ENCODE measurements around the gene WDHD1. TPM values are rescaled to one million over a fixed set of nuclear protein-coding genes. Genes with fewer than 3 reads are reported as not detected.

The WDHD1 gene
- total and polyA plus RNA-seq, 2 of the 4 experiments (the other 2 are of a cell fraction): 4.4 to 13.1 TPM

DNA sequence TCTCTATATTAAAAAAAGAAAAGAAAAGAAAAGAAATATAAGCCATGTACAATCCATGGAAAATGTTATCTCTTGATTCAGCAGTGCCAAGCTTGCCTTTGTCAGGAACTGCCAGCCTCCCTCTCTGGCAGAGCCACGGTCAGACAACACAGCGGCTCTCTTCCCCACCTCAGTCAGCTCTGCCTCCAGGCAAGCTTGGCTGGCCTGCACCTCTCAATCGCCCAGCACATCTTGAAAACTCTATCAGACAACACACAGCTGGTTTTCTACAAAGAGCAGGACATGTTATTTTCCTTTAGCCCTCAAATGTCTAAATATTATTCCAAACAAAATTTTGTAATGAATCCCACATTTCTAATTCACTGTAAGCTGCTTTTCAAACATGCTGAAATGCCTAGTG, 104.3 kb downstream of the WDHD1 start:
- ATAC-seq (ENCODE audit: low read depth) (peak; percentile 70), DNase-seq (peak; percentile 27)
- no peak overlapping the region for H2BK120ac ChIP-seq (ENCODE audit: low read depth, low read length)
- H3K27me3 ChIP-seq (ENCODE audit: control insufficient read depth, insufficient read depth, low read length): no peaks in the 10 kb centered on the region
- TF ChIP-seq, protein P1, sequence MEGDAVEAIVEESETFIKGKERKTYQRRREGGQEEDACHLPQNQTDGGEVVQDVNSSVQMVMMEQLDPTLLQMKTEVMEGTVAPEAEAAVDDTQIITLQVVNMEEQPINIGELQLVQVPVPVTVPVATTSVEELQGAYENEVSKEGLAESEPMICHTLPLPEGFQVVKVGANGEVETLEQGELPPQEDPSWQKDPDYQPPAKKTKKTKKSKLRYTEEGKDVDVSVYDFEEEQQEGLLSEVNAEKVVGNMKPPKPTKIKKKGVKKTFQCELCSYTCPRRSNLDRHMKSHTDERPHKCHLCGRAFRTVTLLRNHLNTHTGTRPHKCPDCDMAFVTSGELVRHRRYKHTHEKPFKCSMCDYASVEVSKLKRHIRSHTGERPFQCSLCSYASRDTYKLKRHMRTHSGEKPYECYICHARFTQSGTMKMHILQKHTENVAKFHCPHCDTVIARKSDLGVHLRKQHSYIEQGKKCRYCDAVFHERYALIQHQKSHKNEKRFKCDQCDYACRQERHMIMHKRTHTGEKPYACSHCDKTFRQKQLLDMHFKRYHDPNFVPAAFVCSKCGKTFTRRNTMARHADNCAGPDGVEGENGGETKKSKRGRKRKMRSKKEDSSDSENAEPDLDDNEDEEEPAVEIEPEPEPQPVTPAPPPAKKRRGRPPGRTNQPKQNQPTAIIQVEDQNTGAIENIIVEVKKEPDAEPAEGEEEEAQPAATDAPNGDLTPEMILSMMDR (conservative IDR thresholded peaks at IDR 0.05; ENCODE audit: low read depth, low read length): no peak
- no peak for TF ChIP-seq RCOR1 (IDR thresholded peaks at IDR 0.05; ENCODE audit: insufficient replicate concordance, low read length)
- TF ChIP-seq POLR2A (IDR thresholded peaks at IDR 0.05; ENCODE audit: low read depth, low read length): no peak
- TF ChIP-seq, protein P2, sequence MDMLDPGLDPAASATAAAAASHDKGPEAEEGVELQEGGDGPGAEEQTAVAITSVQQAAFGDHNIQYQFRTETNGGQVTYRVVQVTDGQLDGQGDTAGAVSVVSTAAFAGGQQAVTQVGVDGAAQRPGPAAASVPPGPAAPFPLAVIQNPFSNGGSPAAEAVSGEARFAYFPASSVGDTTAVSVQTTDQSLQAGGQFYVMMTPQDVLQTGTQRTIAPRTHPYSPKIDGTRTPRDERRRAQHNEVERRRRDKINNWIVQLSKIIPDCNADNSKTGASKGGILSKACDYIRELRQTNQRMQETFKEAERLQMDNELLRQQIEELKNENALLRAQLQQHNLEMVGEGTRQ (IDR thresholded peaks at IDR 0.05; ENCODE audit: low read depth, low read length): no peak
- TF ChIP-seq FOS (IDR thresholded peaks at IDR 0.05; ENCODE audit: low read depth, low read length): no peak
- TF ChIP-seq CEBPB (IDR thresholded peaks at IDR 0.05; ENCODE audit: low read depth, low read length): no peak
- TF ChIP-seq MAZ (IDR thresholded peaks at IDR 0.05; ENCODE audit: borderline replicate concordance, low read depth, low read length): no peak
- TF ChIP-seq MXI1 (IDR thresholded peaks at IDR 0.05; ENCODE audit: borderline replicate concordance, low read depth, low read length): no peak
- TF ChIP-seq MAFK (IDR thresholded peaks at IDR 0.05; ENCODE audit: low read depth, low read length): no peak
- no peak for TF ChIP-seq CHD1 (IDR thresholded peaks at IDR 0.05; ENCODE audit: low read depth, low read length)
- TF ChIP-seq, protein P3, sequence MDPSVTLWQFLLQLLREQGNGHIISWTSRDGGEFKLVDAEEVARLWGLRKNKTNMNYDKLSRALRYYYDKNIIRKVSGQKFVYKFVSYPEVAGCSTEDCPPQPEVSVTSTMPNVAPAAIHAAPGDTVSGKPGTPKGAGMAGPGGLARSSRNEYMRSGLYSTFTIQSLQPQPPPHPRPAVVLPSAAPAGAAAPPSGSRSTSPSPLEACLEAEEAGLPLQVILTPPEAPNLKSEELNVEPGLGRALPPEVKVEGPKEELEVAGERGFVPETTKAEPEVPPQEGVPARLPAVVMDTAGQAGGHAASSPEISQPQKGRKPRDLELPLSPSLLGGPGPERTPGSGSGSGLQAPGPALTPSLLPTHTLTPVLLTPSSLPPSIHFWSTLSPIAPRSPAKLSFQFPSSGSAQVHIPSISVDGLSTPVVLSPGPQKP (IDR thresholded peaks at IDR 0.05; ENCODE audit: borderline replicate concordance, low read depth, low read length): no peak
- no peak for TF ChIP-seq BHLHE40 (IDR thresholded peaks at IDR 0.05; ENCODE audit: low read depth, low read length)
- no peak for TF ChIP-seq RAD21 (IDR thresholded peaks at IDR 0.05; ENCODE audit: low read length)
- TF ChIP-seq NFE2L2 (IDR thresholded peaks at IDR 0.05; ENCODE audit: low read depth, low read length): no peak
- no peak for TF ChIP-seq SMC3 (IDR thresholded peaks at IDR 0.05; ENCODE audit: low read depth, low read length)
- no peak for TF ChIP-seq RFX5 (IDR thresholded peaks at IDR 0.05; ENCODE audit: low read depth, low read length)
- H3K23ac ChIP-seq (ENCODE audit: low read depth, low read length): no peak overlapping the region
- intact Hi-C loops (cut with micrococcal nuclease): no loop called here
- dilution Hi-C loops (cut with HindIII; ENCODE audit: low sequenced_read_pairs, unreplicated experiment): no loop called here
- no peak overlapping the region; the same call in 1 of the 2 replicates for H3K14ac ChIP-seq (replicated peaks; ENCODE audit: low read depth, low read length)
- ChIA-PET POLR2A (ENCODE audit: unreplicated experiment) (no interaction called here), CTCF (no interaction called here)
- H2BK20ac ChIP-seq (ENCODE audit: low read depth, low read length): no peak overlapping the region
- H4K5ac ChIP-seq (ENCODE audit: low read depth, low read length): no peak overlapping the region
- H3K36me3 ChIP-seq (ENCODE audit: control insufficient read depth, insufficient read depth, low read length): no peaks in the 10 kb centered on the region
- H3K9me3 ChIP-seq (ENCODE audit: control insufficient read depth, insufficient read depth, low read length): no peaks in the 10 kb centered on the region
- no peak overlapping the region for H2BK15ac ChIP-seq (ENCODE audit: low read depth, low read length)
- H3K56ac ChIP-seq (ENCODE audit: extremely low read depth, insufficient read depth, low read length): no peak overlapping the region
- in situ Hi-C loops (cut with MboI; ENCODE audit: low sequenced_read_pairs): no loop called here
- BruUV-seq (replicated peaks): no TSS peak
- no peaks in the 10 kb centered on the region for H3K79me1 ChIP-seq (ENCODE audit: low read depth in 1 of 2, low read length in 2 of 2)
- 20% methylated on average over 1 of the region's 3 CpGs; no CpG with 5 or more reads in 1 of the 2 experiments for WGBS, 2 experiments (ENCODE audit: extremely low coverage in 2 of 2, insufficient read length in 1 of 2)
- H3K4me1 ChIP-seq (ENCODE audit: control insufficient read depth, insufficient read depth, low read length): no peaks in the 10 kb centered on the region; the same call in 1 of the 2 replicates
- no peak overlapping the region for H3K4ac ChIP-seq (ENCODE audit: low read depth, low read length)
- no peak overlapping the region for H3K18ac ChIP-seq (ENCODE audit: low read depth, low read length)
- no peak overlapping the region for H3K9ac ChIP-seq (ENCODE audit: low read depth, low read length)
- peak overlapping the region; percentile 4 for H2AFZ ChIP-seq (replicated peaks; ENCODE audit: low read length, poor library complexity)
- H2AK5ac ChIP-seq (ENCODE audit: low read depth, low read length): no peak overlapping the region
- H3K4me3 ChIP-seq (ENCODE audit: insufficient read depth, low read depth, low read length): no peak overlapping the region
- H3K27ac ChIP-seq (ENCODE audit: insufficient read depth, low read length): no peak overlapping the region
- no peak overlapping the region; the same call in 1 of the 2 replicates for H3K4me2 ChIP-seq (ENCODE audit: low read depth, low read length)
- no peak overlapping the region for H4K91ac ChIP-seq (ENCODE audit: insufficient read depth, low read depth, low read length)
- no peak overlapping the region for H4K8ac ChIP-seq (ENCODE audit: low read depth in 2 of 2, low read length in 2 of 2)
- H2AK9ac ChIP-seq (replicated peaks; ENCODE audit: low read depth, low read length, poor library complexity): no peak overlapping the region
- H3K9me1 ChIP-seq (ENCODE audit: insufficient read depth, low read length): no peaks in the 10 kb centered on the region
- no peaks in the 10 kb centered on the region for H4K20me1 ChIP-seq (ENCODE audit: insufficient read depth, low read length)
- H2BK5ac ChIP-seq (ENCODE audit: low read depth, low read length, poor library complexity, severe bottlenecking): no peak overlapping the region

All from IMR-90 (cell line).